ENCODE results near the gene MYOCD.

MYOCD gene

GRCh38 chr17:12768255-12768654, 102.6 kb downstream of the MYOCD start:
- H3K4me2 ChIP-seq (ENCODE audit: low read length): no peak overlapping the region
- no peaks in the 10 kb centered on the region for H3K27me3 ChIP-seq (ENCODE audit: control insufficient read depth, insufficient read depth, low read length)
- no peaks in the 10 kb centered on the region for H3K4me1 ChIP-seq (ENCODE audit: control insufficient read depth, insufficient read depth, low read length)
- H3K9me3 ChIP-seq (replicated peaks; ENCODE audit: low read length): no peaks in the 10 kb centered on the region
- H3K36me3 ChIP-seq (ENCODE audit: insufficient read depth, low read length): no peaks in the 10 kb centered on the region
- H3K4me3 ChIP-seq (ENCODE audit: low read length): no peak overlapping the region
- H3K9ac ChIP-seq (ENCODE audit: low read depth, low read length): no peak overlapping the region

GRCh38 chr17:12769981-12770380, 104.3 kb downstream of the MYOCD start:
- H3K4me2 ChIP-seq (ENCODE audit: low read length): no peak overlapping the region
- H3K36me3 ChIP-seq (ENCODE audit: insufficient read depth, low read length): no peaks in the 10 kb centered on the region
- no peak overlapping the region for H3K9ac ChIP-seq (ENCODE audit: low read depth, low read length)
- no peaks in the 10 kb centered on the region for H3K4me1 ChIP-seq (ENCODE audit: control insufficient read depth, insufficient read depth, low read length)
- no peaks in the 10 kb centered on the region for H3K27me3 ChIP-seq (ENCODE audit: control insufficient read depth, insufficient read depth, low read length)
- no peak overlapping the region for H3K4me3 ChIP-seq (ENCODE audit: low read length)
- H3K9me3 ChIP-seq (replicated peaks; ENCODE audit: low read length): no peaks in the 10 kb centered on the region

GRCh38 chr17:12773153-12773552, 107.5 kb downstream of the MYOCD start:
- no peaks in the 10 kb centered on the region for H3K27me3 ChIP-seq (ENCODE audit: control insufficient read depth, insufficient read depth, low read length)
- no peaks in the 10 kb centered on the region for H3K4me1 ChIP-seq (ENCODE audit: control insufficient read depth, insufficient read depth, low read length)
- H3K36me3 ChIP-seq (ENCODE audit: insufficient read depth, low read length): no peaks in the 10 kb centered on the region
- H3K9ac ChIP-seq (ENCODE audit: low read depth, low read length): no peak overlapping the region
- no peak overlapping the region for H3K4me3 ChIP-seq (ENCODE audit: low read length)
- H3K9me3 ChIP-seq (replicated peaks; ENCODE audit: low read length): no peaks in the 10 kb centered on the region
- H3K4me2 ChIP-seq (ENCODE audit: low read length): no peak overlapping the region

- Histone ChIP-seq H3K36me3 (ENCODE audit: insufficient read depth, low read length) (no peaks in the 10 kb centered on the region), H3K9ac (ENCODE audit: low read depth, low read length) (peak overlapping the region; percentile 60), H3K4me1 (ENCODE audit: control insufficient read depth, insufficient read depth, low read length) (peaks cover 8% of the 10 kb centered on the region), H3K4me3 (ENCODE audit: low read length) (peak overlapping the region; percentile 84), H3K9me3 (replicated peaks; ENCODE audit: low read length) (no peaks in the 10 kb centered on the region), H3K27me3 (ENCODE audit: control insufficient read depth, insufficient read depth, low read length) (peaks cover 36% of the 10 kb centered on the region), H3K4me2 (ENCODE audit: low read length) (peak overlapping the region; percentile 93)
Measured at GRCh38 chr17:12789075-12789480, 123.4 kb downstream of the MYOCD start.

GRCh38 chr17:12789481-12790248, 124.0 kb downstream of the MYOCD start, which contains the start of gene ARHGAP44:
Gene ARHGAP44, plus strand, starts transcription at chr17:12789498. Its CDS starts 341 bp downstream, at chr17:12789839.
- Histone ChIP-seq H3K9me3 (replicated peaks; ENCODE audit: low read length) (no peaks in the 10 kb centered on the region), H3K27me3 (ENCODE audit: control insufficient read depth, insufficient read depth, low read length) (peaks cover 36% of the 10 kb centered on the region), H3K4me2 (ENCODE audit: low read length) (peak within 1 kb of the TSS; percentile 93), H3K36me3 (ENCODE audit: insufficient read depth, low read length) (no peaks in the 10 kb centered on the region), H3K4me3 (ENCODE audit: low read length) (peak within 1 kb of the TSS; percentile 84), H3K9ac (ENCODE audit: low read depth, low read length) (peak within 1 kb of the TSS; percentile 60), H3K4me1 (ENCODE audit: control insufficient read depth, insufficient read depth, low read length) (peaks cover 8% of the 10 kb centered on the region)

- no peaks in the 10 kb centered on the region for H3K9me3 ChIP-seq (replicated peaks; ENCODE audit: low read length)
- no peaks in the 10 kb centered on the region for H3K36me3 ChIP-seq (ENCODE audit: insufficient read depth, low read length)
- H3K9ac ChIP-seq (ENCODE audit: low read depth, low read length): no peak overlapping the region
- peaks cover 35% of the 10 kb centered on the region for H3K27me3 ChIP-seq (ENCODE audit: control insufficient read depth, insufficient read depth, low read length)
- peak overlapping the region; percentile 93 for H3K4me2 ChIP-seq (ENCODE audit: low read length)
- H3K4me3 ChIP-seq (ENCODE audit: low read length): peak overlapping the region; percentile 84
- H3K4me1 ChIP-seq (ENCODE audit: control insufficient read depth, insufficient read depth, low read length): peaks cover 8% of the 10 kb centered on the region
Measured at GRCh38 chr17:12790249-12791106, 124.8 kb downstream of the MYOCD start.

- no peaks in the 10 kb centered on the region for H3K9me3 ChIP-seq (replicated peaks; ENCODE audit: low read length)
- H3K27me3 ChIP-seq (ENCODE audit: control insufficient read depth, insufficient read depth, low read length): peaks cover 24% of the 10 kb centered on the region
- H3K9ac ChIP-seq (ENCODE audit: low read depth, low read length): no peak overlapping the region
- peaks cover 2% of the 10 kb centered on the region for H3K4me1 ChIP-seq (ENCODE audit: control insufficient read depth, insufficient read depth, low read length)
- no peaks in the 10 kb centered on the region for H3K36me3 ChIP-seq (ENCODE audit: insufficient read depth, low read length)
- H3K4me3 ChIP-seq (ENCODE audit: low read length): no peak overlapping the region
- no peak overlapping the region for H3K4me2 ChIP-seq (ENCODE audit: low read length)
Measured at GRCh38 chr17:12794919-12795532, 129.3 kb downstream of the MYOCD start.

GRCh38 chr17:12800855-12801365, 135.2 kb downstream of the MYOCD start:
- Histone ChIP-seq H3K9me3 (replicated peaks; ENCODE audit: low read length) (no peaks in the 10 kb centered on the region), H3K36me3 (ENCODE audit: insufficient read depth, low read length) (no peaks in the 10 kb centered on the region), H3K4me3 (ENCODE audit: low read length) (no peak overlapping the region), H3K9ac (ENCODE audit: low read depth, low read length) (no peak overlapping the region), H3K4me1 (ENCODE audit: control insufficient read depth, insufficient read depth, low read length) (no peaks in the 10 kb centered on the region), H3K27me3 (ENCODE audit: control insufficient read depth, insufficient read depth, low read length) (no peaks in the 10 kb centered on the region), H3K4me2 (ENCODE audit: low read length) (no peak overlapping the region)

- H3K4me3 ChIP-seq (ENCODE audit: low read length): no peak overlapping the region
- H3K27me3 ChIP-seq (ENCODE audit: control insufficient read depth, insufficient read depth, low read length): no peaks in the 10 kb centered on the region
- H3K4me1 ChIP-seq (ENCODE audit: control insufficient read depth, insufficient read depth, low read length): no peaks in the 10 kb centered on the region
- no peak overlapping the region for H3K9ac ChIP-seq (ENCODE audit: low read depth, low read length)
- no peaks in the 10 kb centered on the region for H3K9me3 ChIP-seq (replicated peaks; ENCODE audit: low read length)
- H3K36me3 ChIP-seq (ENCODE audit: insufficient read depth, low read length): no peaks in the 10 kb centered on the region
- H3K4me2 ChIP-seq (ENCODE audit: low read length): no peak overlapping the region
Measured at GRCh38 chr17:12806630-12807029, 140.9 kb downstream of the MYOCD start.

- H3K9me3 ChIP-seq (replicated peaks; ENCODE audit: low read length): no peaks in the 10 kb centered on the region
- no peaks in the 10 kb centered on the region for H3K36me3 ChIP-seq (ENCODE audit: insufficient read depth, low read length)
- no peaks in the 10 kb centered on the region for H3K27me3 ChIP-seq (ENCODE audit: control insufficient read depth, insufficient read depth, low read length)
- no peaks in the 10 kb centered on the region for H3K4me1 ChIP-seq (ENCODE audit: control insufficient read depth, insufficient read depth, low read length)
- no peak overlapping the region for H3K4me2 ChIP-seq (ENCODE audit: low read length)
- no peak overlapping the region for H3K4me3 ChIP-seq (ENCODE audit: low read length)
- H3K9ac ChIP-seq (ENCODE audit: low read depth, low read length): no peak overlapping the region
Measured at GRCh38 chr17:12808723-12809122, 143.0 kb downstream of the MYOCD start.

GRCh38 chr17:12812877-12813276, 147.2 kb downstream of the MYOCD start:
- no peaks in the 10 kb centered on the region for H3K9me3 ChIP-seq (replicated peaks; ENCODE audit: low read length)
- H3K9ac ChIP-seq (ENCODE audit: low read depth, low read length): no peak overlapping the region
- H3K36me3 ChIP-seq (ENCODE audit: insufficient read depth, low read length): no peaks in the 10 kb centered on the region
- H3K4me3 ChIP-seq (ENCODE audit: low read length): no peak overlapping the region
- H3K27me3 ChIP-seq (ENCODE audit: control insufficient read depth, insufficient read depth, low read length): no peaks in the 10 kb centered on the region
- H3K4me2 ChIP-seq (ENCODE audit: low read length): no peak overlapping the region
- no peaks in the 10 kb centered on the region for H3K4me1 ChIP-seq (ENCODE audit: control insufficient read depth, insufficient read depth, low read length)

Data from skeletal muscle satellite cell (primary cell).